ENCODE data around the gene CA5A.
"Not testable (repeated sequence)": the region's sequence is repeated elsewhere in the genome, so short reads cannot be mapped to it uniquely, and the experiment has no call there.

The CA5A gene

DNA sequence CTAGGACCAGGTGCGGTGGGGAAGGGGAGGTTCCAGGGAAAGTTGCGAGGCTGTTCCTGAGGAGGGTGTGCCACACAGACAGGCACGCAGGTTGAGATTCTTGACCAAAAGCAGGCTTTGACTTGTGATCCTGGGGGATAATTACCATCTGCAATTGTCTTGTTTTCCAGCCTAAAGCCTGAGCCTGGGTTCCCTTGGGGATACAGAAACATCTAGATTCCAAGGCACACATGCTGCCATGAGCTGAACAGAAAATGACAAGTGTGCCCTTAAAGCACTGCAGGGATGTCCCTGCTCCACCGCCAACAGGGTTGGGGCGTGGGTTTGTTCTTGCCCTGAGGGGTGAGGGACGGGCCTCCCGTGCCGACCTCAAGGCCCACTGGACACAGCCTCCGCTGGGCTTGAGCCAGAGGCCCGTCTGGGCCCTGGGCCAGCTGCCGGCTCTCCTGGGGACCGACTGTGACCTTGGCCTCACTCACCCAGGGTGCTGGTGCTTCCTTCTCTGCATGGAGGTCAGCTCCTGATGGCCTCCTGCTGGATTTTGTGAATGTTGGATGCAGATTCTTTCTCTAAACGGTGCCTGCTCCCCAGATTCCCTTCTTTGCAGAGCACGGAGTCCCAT lies 14.0 kb downstream of the CA5A start:
- no peak for DNase-seq

DNA sequence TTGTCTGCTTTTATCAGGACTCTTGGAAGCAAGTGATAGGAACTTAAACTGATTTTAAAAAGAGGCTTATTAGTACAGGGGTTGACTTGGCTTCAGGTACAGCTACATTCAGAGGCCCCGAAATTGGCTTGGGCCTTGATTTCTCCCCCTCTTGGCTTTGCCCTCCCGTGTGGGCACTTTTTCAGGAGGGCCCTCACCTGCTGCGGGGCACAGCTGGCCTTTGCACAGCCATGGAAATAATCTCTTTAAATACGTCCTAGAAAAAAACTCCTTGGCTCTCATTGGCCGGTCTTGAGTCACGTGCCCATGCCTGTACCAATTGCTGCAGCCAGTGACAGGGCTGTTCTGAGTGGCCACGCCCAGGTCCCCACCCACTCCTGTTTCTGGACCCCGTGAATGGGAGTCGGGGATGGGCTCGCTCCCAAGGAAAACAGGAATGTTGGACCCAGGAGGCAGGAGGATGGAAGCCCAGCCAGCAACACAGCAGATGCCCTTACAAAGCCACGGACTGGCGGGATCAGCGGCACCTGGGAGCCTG lies 15.0 kb downstream of the CA5A start:
- DNase-seq, result no peak

DNA sequence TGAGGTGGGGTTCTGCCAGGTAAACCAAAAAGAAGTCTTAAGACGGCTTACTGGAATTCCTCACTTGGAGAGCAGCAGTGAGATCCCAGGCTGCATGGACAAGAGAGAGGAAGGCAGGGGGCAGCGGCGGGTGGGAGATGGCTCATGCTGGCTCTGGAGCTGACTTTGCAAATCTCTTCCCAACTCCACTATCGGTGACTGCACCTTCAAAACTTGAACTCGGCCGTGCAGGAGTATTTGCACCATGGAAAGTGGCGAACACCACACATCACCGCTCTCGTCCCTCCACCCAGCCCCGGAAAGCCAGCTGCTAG lies 16.7 kb downstream of the CA5A start:
- DNase-seq, result no peak

DNA sequence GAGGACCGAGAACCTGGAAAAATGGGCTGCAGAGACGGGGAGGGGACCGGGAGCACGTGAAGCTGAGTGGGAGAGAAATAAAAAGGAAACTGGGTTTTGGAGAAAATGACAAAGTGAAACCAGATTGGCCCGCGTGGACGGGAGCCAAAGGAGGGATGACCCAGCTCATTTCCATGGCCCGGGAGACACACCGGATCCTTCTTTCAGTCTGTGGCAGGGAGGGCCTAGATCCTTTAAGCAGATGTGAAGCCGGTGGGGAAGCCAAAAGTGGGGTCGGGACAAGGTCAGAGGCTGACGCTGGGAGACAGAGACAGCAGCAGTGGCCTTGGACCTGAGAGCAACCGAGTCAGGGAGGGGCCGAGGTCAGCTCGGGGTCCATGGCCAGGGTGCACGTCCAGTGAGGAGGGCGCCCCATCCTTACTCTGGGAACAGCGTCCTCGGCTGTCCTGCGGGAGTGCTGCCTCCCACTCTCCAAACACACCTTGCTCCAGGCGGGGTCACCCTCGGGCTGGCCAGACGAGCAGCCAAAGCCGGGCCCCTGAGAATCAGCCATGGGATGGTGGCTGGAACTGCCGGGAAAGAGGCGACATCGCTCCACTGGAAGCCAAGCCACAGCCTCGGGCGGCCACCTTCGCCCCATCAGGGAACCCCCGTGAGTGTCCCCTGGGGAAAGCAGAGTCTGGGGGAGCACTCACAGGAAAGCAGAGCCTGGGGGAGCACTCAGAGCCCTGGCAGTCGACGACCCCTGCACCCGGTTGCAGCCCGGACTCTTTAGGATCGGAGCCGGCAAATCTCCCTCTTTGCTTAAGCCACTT lies 17.3 kb downstream of the CA5A start:
- DNase-seq, result no peak

DNA sequence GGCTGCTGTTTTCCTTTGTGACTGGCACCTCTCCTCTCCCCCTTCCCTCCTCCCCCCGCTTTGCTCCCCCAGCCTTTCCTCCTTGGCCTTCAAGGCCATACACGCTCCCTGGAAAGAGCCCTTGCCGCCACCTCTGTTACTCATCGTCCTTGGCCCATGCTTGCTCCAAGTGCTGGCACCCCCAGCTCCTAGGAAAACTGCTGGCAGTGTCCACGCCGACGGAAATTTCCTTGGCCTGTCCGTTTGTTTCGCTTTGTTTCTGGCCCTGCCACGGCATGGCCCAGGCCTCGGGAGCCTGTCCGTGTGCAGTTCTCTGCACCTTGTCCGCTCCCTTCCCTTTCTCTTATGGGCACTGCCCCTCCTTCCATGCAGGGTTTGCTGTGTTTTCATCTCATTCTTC lies 18.0 kb downstream of the CA5A start:
- DNase-seq, result no peak

DNA sequence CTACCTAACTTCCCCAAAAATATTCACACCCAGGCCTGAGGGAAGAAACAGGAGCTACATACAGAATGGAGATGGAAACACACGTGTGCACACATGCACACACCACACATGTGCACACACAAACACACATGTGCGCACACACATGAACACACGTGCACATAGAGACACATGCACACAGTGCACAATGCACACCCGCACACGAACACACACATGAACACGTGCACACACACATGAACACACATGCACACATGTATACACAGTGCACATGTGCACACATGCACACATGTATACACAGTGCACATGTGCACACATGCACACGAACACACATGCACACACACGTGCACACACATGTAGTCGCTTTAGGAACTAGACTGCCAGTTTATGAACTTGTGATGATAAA lies 18.8 kb downstream of the CA5A start:
- DNase-seq, result no peak

DNA sequence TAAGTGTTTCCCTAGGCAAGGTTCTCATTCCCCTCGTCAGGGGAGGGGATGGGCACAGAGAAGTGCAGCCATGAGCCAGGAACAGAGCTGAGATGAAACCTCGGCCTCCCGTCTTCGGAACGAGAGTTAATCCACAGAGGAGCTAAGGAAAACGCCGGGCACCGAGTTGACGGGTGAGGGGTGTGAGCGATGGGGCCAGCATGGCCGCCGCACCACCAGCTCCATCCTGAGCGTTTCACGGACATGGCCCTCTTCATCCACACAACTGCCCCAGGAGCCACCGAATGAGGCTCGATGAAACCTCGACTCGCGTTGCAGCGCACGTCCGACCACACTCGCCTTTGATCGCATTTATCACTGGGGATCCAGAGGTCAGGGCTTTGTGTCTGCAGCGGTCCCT lies 21.5 kb downstream of the CA5A start:
- DNase-seq, result no peak

DNA sequence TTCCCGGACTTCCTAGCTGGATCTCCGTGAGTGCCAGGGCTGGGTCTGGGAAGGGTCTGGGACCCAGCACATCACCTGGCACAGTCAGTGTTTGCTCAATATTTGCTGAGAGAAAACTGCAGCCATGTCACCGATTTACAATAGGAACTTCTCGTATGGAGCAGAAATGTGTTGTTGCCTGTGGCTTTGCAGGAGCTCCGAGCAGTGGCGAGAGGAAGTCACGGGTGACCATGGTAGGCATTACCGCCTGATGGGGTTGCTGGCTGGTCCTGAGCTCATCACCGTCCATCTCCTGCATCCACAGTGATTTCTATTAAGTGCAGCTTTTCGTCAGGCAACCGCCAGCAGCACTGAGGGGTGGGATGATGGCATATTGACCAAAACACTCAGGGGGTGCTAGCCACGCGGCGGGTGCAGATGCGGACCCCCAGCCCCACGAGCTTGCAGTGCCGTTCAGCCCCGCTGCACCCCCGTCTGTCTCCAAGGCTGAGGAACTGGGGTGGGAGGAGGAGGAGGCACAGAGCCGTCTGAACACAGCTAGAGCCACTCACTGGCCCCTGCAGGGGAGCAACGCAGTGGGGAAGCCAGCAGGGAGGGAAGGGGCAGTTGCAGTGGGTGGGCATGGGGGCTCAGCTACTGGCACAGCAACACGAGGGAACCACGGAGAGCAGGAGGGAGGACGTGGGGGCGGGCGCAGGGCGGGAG lies 22.2 kb downstream of the CA5A start:
- DNase-seq, result not testable (repeated sequence)

DNA sequence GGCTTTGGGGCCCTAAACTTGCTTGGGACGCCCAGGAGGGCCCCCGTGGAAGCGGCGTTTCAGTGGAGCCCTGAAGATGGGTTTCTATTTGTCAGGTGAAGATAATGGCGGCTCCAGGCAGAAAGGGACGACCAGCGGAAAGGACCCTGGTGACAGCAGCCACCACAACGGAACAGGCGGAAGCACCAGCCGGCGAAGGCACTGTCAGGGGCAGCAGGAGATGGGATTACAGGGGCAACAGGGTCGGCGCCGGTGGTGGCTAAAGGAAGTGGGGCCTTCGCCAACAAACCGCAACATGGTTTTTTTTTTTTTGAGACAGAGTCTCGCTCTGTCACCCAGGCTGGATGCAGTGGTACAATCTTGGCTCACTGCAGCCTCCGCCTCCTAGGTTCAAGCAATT lies 23.6 kb downstream of the CA5A start:
- not testable (repeated sequence) for DNase-seq

DNA sequence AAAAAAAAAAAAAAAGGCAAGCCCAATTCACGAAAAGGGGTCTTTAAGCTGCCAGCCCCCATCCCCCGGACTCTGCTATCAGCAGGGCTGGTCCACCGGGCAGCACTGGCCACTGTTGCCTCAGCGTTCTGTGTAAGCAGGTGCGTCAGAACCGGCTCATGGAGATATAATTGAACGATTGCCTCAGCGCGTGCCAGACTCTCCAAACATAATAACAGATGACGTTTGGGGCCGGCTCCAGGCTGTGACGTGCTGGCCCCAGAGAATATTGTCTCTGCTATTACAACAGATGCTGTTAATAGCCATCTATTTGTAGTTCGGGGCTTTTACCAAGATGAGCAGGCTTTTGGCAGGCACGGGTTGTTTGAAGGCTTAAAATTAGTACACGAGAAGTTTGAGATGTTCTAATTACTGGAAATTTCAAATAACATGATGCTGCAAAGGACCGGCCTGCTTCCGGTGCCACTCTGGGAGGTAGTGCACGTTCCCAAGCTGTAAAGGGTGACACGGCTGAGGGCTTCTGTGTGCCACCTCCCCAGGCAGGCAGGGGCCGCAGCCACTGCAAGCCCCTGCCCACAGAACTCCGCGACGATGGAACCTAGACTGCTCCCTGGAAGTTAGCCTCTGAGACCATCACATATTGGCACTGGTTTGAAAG lies 25.1 kb downstream of the CA5A start:
- peak; percentile 90 for DNase-seq

DNA sequence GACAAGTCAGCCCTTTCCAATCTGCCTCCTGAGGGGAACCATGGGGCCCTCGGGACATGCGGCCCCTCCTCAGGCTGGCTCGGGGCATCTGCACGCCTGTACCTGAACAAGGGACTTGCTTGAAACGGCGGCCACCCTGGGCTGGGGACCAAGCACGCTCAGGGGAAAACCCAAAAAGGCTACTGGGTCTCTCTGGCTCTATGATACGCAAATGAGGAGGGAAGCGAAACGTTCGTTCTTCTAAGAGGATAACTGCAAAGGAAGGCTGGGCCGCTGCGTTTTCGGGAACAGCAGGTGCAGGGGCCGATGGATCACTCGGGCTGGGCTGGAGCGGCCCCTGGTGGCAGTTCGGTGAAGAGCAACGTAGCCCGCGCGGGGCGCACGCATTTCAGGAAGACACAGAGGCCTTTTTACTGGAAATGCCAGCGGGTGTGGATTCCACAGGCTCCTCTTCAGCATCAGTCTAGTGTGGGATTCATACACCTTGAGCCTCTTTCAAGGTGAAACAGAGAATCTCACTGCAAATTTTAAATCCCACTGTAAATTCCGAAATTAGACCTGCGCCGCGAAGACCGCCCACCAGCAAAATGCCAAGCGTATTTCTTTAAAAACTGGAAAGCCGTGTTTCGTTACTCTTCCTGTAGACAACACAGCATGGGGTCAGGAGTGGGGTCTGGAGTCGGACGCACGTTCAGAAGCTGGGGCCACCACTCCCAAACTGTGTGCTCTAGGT lies 27.0 kb downstream of the CA5A start:
- DNase-seq, result peak; percentile 55

DNA sequence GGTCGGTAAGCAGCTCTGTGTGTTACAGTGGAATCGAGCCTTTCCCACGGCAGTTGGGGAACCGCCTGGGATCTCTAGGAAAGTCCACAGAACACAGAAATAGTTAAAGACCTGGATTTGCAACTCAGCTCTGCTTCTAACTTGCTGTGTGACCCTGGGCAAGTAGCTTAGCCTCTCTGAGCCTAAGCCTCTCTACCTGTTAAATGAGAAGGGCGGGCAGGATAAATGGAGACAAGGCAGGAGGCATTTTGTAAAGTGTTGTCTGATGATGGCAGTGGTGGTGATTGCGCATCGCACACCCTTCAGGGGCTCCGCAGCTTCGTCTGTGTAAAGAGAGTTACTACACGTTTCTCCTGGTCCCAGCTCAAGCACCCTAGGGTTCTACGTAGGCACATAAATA lies 28.2 kb downstream of the CA5A start:
- DNase-seq, result not testable (repeated sequence)

DNA sequence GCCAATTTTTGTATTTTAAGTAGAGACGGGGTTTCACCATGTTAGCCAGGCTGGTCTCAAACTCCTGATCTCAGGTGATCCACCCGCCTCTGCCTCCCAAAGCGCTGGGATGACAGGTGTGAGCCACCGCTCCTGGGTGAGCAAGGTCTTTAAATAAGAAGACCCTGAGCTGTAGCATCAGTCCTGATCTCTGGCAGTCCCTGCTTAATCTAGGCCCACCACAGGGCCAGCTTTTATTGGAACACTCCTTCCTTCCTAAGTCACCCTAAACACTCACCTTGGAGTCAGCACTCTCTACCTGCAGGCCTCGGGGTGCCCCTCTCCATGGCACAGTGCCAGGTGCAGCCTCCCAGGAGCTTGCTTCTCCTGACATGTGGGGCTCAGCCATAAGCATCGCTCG lies 30.8 kb downstream of the CA5A start:
- DNase-seq, result not testable (repeated sequence)

DNA sequence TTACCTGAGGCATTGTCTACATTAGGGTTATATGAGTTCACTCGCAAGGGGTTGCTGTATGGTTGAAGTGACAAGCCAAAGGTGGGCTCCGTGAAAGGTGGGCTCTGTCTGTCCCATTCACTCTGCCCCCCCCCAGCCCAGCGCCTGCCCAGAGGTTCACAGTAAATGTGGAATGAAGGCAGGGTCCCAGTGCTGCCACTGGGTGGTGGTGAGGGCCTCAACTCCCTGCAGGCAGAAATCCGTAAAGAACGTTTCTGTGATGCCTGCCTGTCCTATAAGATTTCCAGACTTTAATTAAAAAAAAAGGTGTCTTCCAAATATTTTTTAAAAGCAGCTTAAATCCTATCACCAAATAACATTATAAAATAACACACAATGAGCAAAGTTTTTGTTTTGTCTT lies 31.4 kb downstream of the CA5A start:
- not testable (repeated sequence) for DNase-seq

DNA sequence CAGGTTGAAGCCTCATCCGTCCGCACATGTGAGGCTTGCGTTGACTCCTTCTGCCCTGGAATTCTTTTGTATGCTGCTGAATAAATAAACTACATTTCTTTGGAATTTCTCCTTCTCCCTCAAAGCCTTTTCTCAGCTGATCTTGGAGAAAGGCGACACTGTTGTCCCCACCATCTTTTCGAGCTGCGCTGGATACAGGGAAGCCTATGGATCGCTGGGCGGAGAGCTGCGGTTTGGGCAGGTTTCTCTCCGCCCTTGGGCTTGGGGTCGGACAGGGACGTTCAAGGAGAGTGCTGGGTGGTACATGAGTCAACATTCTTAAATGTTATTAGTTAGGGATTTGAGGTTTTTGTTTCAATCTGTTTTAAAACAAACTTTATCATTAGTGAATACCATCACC lies 35.8 kb downstream of the CA5A start:
- DNase-seq, result not testable (repeated sequence)

DNA sequence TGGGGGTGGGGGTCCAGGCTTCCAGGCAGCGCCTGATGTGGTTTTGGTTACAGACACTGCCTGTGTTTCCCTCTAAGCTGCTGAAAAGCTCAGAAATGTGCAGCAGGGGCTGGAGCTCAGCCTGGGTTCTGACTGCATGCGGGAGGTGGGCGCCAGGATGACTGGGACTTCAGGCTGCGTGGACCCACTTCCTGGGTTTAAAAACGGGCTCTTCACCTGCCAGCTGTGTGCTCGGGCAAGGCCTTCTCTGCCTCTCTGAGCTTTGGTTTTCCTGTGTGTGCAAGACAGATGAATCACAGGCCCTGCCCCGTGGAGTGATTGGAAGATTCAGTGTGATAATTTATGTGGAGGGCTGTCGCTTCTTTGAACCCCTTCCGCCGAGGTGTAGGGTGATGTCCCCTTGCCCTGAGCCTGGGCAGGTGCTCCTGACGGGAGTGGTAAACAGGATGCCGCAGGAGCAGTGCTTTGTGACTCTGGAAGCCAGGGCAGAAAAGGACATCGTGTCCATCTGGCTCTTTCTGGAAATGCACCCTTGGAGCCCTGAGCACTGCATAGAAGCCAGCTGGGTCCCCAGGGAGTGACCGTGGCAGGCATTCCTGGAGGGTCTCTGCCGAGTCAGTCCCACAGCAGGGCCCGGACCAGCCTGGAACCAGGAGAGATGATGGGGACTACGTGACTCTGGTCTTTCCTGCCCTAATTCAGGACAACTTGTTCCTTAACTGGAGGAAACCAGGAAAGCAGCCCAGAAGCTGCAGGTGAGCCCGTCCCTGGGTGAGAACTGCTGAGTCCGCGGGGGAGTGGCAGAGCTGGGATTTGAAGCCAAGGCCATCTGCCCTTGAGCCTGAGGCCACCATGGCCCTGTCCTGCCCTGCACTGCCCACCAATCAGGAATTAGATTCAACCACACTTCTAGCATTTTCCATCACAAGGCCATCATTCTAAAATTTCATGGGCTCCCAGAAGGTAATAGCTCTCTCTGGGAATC lies 38.5 kb downstream of the CA5A start:
- no peak for DNase-seq

DNA sequence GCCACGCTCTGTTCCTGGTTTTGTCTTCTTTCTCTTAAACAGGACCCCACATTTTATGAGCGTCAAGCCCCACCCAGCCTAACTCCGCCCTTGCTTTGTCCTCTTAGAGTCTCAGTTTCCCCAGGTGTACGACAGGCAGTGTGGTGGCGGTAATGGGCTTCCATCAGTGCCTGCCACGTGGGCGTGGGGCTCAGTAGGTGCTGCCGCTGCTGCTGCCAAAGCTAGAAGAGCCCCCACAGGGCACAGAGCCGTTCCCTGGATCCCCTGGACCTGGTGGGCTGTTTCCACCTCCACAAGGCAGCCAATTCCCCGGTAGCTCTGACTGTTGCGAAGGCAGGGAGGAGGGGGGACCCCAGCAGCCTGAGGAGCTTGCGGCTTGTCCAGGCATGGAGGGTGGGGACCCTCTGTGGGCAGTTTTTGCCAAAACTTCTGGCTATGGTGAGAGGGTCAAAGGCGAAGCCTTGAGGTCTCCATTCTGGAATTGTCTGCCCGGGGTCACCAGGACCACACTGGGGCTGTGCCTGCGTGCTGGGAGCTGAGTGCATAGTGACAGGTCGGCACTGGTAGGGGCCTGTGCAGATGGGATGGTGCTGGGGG lies 39.3 kb downstream of the CA5A start:
- not testable (repeated sequence) for DNase-seq

DNA sequence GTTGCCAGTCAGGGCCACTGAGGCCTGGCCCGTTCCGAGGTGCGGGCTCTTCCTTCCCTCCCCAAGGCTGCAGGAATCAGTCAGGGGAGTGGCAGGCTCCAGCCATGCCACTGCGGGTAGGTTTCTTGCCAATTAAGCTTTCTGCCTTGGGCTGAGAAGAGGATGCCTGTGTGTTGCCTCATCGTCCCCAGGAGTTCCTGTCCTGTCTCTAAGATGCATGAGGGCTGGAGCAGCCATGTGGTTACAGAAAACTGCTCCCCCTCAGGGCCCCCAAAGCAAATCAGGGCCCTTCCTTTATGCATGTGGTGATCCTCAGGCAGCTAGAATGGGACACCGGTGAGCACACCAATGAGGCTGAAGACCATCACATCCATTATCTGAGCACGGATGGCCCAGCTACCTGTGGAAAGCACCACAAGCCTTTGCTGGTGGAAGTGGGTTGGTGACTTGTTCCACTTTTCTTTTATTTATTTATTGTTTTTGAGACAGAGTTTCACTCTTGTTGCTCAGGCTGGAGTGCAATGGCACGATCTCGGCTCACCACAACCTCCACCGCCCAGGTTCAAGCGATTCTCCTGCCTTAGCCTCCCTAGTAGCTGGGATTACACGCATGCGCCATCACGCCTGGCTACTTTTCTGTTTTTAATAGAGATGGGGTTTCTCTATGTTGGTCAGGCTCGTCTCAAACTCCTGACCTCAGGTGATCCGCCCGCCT lies 40.0 kb downstream of the CA5A start:
- DNase-seq, result not testable (repeated sequence)

DNA sequence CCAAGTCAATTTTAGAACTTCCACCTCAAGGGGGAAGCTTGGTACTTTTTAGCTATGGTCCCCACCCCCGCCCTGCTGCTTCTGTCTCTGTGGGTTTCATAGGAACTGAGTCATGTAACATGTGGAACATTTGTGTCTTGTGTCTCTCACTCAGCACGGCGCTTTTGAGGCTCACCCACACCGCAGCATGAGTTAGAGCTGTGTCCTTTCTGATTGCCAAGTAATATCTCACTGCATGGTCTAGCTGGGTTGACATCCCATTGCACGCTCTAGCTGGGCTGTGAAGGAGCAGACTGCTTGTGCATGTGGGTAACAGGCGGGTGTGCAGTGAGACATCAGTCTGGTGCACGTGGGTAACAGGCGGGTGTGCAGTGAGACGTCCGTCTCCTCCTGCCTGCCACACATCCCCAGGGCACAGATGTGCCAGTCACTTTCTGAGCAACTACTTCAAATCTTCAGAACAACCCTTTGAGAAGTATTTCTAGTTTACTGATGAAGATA lies 40.6 kb downstream of the CA5A start:
- no peak for DNase-seq

DNA sequence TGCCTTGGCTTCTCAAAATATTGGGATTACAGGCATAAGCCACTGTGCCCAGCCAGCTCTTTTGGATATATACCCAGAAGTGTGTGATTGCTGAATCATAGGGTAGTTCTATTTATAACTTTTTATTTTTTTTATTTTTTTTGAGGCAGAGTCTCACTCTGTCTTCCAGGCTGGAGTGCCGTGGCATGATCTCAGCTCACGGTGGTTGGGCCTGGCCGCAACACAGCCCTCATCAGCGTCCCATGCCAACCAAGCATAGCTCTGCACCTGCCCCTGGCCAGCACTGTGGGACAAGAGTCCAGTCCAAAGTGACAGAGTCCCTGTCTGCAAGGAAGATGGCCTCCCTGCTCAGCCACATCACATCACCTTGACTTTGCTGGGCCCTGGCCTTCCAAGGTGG lies 42.3 kb downstream of the CA5A start:
- DNase-seq, result not testable (repeated sequence)

Data from NCI-H1436 treated with DMSO at 0.1 percent for 48 hours (cell line).